ENCODE results near the gene SBF2.

The SBF2 gene

GRCh38 chr11:9775398-9775779 is 518.6 kb downstream of the SBF2 start:
- no peak for DNase-seq (ENCODE audit: low read depth, low spot score)

GRCh38 chr11:9774591-9775397 is 519.2 kb downstream of the SBF2 start:
- DNase-seq (ENCODE audit: low read depth, low spot score): no peak

GRCh38 chr11:9774109-9774508 is 519.9 kb downstream of the SBF2 start:
- no peak for DNase-seq (ENCODE audit: low read depth, low spot score)

GRCh38 chr11:9773524-9773923 is 520.5 kb downstream of the SBF2 start:
- no peak for DNase-seq (ENCODE audit: low read depth, low spot score)

- DNase-seq (ENCODE audit: low read depth, low spot score): no peak
Measured at GRCh38 chr11:9772218-9772617, 521.8 kb downstream of the SBF2 start.

- no peak for DNase-seq (ENCODE audit: low read depth, low spot score)
Measured at GRCh38 chr11:9771071-9771511, 522.9 kb downstream of the SBF2 start.

GRCh38 chr11:9769621-9770020 is 524.4 kb downstream of the SBF2 start:
- no peak for DNase-seq (ENCODE audit: low read depth, low spot score)

- peak; percentile 95 for DNase-seq (ENCODE audit: low read depth, low spot score)
Measured at GRCh38 chr11:9765320-9766101, 528.5 kb downstream of the SBF2 start.

- no peak for DNase-seq (ENCODE audit: low read depth, low spot score)
Measured at GRCh38 chr11:9763301-9763700, 530.7 kb downstream of the SBF2 start.

GRCh38 chr11:9762531-9762930 is 531.5 kb downstream of the SBF2 start:
- DNase-seq (ENCODE audit: low read depth, low spot score): no peak

GRCh38 chr11:9761441-9761945 is 532.5 kb downstream of the SBF2 start:
- no peak for DNase-seq (ENCODE audit: low read depth, low spot score)

GRCh38 chr11:9760193-9760575 is 533.8 kb downstream of the SBF2 start:
- no peak for DNase-seq (ENCODE audit: low read depth, low spot score)

GRCh38 chr11:9759519-9760192 is 534.4 kb downstream of the SBF2 start:
- DNase-seq (ENCODE audit: low read depth, low spot score): peak; percentile 94

GRCh38 chr11:9758637-9759518 is 535.1 kb downstream of the SBF2 start:
- DNase-seq (ENCODE audit: low read depth, low spot score): peak; percentile 58

- no peak for DNase-seq (ENCODE audit: low read depth, low spot score)
Measured at GRCh38 chr11:9757809-9758636, 536.0 kb downstream of the SBF2 start.

- DNase-seq (ENCODE audit: low read depth, low spot score): no peak
Measured at GRCh38 chr11:9756878-9757277, 537.1 kb downstream of the SBF2 start.

GRCh38 chr11:9756461-9756860 is 537.6 kb downstream of the SBF2 start:
- DNase-seq (ENCODE audit: low read depth, low spot score): no peak

- DNase-seq (ENCODE audit: low read depth, low spot score): no peak
Measured at GRCh38 chr11:9755561-9756185, 538.3 kb downstream of the SBF2 start.

- DNase-seq (ENCODE audit: low read depth, low spot score): no peak
Measured at GRCh38 chr11:9754010-9754471, 540.0 kb downstream of the SBF2 start.

GRCh38 chr11:9753021-9753420 is 541.0 kb downstream of the SBF2 start:
- no peak for DNase-seq (ENCODE audit: low read depth, low spot score)

All from brain pericyte (primary cell).